GM12801 (cell line): ENCODE measurements around the gene SH2B3.

Source experiments
- TF ChIP-seq, protein P1 (sequence below): IDR thresholded peaks from one replicate; pipeline ENCODE4 v1.5.1; 2011; ENCODE audit warnings: control low read depth; ENCODE audit not compliant: insufficient read length; ENCODE audit errors: extremely low read depth

SH2B3 gene

GRCh38 chr12:111482462-111482861 lies 76.7 kb downstream of the SH2B3 start:
- TF ChIP-seq, protein P1, sequence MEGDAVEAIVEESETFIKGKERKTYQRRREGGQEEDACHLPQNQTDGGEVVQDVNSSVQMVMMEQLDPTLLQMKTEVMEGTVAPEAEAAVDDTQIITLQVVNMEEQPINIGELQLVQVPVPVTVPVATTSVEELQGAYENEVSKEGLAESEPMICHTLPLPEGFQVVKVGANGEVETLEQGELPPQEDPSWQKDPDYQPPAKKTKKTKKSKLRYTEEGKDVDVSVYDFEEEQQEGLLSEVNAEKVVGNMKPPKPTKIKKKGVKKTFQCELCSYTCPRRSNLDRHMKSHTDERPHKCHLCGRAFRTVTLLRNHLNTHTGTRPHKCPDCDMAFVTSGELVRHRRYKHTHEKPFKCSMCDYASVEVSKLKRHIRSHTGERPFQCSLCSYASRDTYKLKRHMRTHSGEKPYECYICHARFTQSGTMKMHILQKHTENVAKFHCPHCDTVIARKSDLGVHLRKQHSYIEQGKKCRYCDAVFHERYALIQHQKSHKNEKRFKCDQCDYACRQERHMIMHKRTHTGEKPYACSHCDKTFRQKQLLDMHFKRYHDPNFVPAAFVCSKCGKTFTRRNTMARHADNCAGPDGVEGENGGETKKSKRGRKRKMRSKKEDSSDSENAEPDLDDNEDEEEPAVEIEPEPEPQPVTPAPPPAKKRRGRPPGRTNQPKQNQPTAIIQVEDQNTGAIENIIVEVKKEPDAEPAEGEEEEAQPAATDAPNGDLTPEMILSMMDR, result no peak

GRCh38 chr12:111488271-111488670 lies 82.5 kb downstream of the SH2B3 start:
- TF ChIP-seq, protein P1, result no peak

DNA sequence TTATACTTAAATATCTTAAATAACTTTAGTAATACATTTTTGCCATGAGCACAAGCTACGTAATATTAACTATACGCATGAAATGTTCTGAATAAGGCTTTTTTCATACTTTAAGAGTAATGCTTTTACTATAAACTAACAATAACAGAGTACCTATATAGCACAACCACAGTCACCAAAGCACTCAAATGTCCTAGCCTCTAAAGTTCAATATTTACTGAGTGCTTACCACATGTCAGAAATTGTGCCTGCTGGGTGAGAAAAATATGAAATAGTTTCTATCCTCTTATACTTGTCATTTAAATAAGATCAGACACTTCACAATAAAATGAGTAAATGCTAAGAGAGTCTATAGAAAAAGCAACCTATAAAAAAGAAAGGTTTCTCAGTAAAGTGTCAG lies 83.1 kb downstream of the SH2B3 start:
- TF ChIP-seq, protein P1, result no peak

DNA sequence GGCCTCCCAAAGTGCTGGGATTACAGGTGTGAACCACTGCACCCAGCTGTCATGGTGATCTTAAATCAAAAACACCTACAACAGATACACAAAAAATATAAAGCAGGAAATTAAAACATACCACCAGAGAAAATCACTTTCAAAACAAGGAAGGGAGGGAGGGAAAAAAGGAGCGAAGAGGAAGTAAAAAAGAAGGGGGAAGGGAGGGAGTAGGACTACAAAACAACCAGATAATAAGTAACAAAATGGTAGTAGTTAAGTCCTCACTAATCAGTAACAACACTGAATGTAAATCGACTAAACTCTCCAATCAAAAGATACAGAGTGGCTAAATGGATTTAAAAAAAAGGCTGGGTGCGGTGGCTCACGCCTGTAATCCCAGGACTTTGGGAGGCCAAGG lies 89.0 kb downstream of the SH2B3 start:
- TF ChIP-seq, protein P1, result no peak
